Left hindlimb (tissue), 1 donor: ENCODE data around the gene EVA1C.
"Not testable (repeated sequence)": the region's sequence is repeated elsewhere in the genome, so short reads cannot be mapped to it uniquely, and the experiment has no call there.

Source experiments
- DNase-seq: peaks from one replicate; pipeline ENCODE4 v3.0.0-alpha.2; 2018

The EVA1C gene

DNA sequence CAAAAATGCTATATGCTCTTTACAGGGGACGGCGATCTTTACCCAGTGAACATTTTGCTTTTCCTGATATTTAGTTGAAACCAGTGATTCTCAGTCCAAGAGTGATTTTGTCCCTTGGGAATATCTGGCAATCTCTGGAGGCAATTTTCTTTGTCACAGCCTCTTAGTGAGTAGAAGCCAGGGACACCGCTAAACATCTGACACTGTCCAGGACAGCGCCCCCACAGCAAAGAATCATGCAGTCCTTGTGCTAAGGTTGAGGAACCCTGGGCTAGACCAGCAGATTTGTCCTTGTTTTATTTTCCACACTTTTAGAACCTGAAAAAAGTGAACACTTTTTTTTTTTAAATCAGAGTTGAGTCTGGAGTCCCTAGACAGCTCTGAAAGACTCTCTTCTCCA, 13.1 kb downstream of the EVA1C start:
- no peak for DNase-seq

DNA sequence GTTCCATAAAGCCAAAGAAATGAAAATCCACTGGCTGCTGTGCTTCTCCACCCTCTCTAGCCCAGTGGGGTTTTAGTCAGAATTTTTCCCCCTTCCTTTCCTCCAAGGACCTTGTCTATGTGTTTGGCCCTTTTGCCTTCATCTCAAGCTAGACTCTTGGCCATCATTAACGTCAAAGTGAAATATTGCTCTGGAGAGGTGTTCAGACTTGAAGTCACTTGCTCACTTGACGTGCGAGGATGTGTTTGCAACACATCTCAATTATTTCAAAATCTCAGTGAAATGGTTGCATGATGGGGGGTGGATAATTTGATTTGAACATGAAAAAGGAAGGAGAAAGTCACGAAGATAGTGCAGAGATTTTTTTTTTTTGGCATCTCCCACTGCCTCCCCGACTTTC, 13.6 kb downstream of the EVA1C start:
- no peak for DNase-seq

DNA sequence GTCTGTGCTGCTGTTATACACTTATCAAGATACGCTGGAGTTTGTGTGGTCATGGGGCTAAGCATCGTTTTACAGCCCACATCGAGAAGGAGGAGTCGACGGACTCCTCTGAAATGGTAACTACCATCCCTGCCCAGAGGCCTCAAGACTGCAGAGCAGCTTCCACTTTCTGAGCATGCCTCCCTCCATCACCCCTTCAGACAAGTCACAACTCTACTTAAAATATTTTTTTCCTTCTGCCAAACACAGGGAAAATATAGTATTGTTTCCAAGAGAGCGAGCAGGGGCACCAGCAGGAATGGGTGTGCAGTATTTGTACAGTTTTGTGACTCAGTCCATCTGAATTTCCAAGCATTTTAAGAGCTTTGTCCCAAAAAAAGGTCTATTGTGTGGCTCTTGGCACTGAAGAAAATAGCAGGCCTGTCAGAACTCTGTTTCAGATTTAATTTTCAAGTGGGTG, 14.1 kb downstream of the EVA1C start:
- no peak for DNase-seq

DNA sequence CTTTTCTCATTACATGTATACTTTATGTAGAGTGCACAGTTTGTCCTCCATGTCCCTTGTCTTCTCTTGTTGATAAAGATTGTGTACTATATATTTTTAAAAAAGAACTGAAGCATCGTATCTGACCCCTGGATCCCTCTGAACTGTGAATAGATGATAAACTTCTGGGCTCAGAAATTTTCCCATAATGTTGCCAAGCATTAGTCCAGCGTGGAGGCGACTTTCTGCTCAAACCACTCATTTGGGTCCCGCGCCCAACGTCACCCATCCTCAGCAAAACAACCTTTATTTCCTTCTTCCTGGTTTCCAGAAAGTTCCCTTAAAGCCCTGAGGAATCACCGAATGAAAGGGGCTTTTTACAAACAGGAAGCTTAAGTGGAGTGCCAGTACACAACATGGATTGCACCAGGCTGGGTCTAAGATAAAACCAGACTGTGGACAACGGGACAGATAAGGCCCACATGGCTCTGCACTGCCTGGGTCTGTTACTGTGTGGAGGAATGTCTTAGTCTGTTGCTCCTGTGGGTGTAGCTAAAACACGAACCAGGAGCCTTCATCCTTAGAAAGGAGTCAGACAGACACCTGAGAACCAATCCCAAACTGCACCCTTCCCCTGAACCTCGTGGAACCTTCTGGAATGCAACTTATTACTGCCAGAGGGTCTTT, 15.6 kb downstream of the EVA1C start:
- DNase-seq, result no peak

DNA sequence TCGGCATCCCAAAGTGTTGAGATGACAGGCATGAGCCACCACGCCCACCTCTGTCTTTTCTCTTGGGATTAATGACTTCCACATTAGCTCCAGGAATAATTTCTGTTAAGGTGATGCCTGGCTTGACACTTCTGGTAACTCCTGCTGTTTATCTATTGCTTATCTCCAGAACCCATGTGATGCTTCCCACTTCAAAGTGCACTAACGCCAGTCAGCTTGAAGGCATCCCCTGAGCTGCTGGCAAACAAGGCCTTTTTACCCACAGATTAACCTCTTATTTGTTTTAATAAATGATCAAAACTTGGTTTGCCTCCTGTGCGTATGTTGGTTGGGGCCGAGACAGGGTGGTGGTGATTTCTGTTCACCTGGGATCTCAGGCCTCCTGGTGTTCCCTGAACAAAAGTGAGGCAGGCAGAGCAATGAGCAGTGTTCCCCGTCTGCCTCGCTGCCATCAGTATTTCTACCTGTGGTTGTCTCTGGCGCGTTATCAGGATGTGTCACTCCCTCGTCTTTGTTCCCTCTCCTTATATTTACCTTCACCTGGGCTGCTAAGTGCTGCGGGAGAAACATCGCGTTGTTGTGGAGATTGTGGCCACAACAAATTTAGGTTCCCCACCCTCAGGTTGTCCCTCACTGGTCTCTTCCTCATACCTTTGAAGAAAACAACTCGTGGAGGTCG, 20.6 kb downstream of the EVA1C start:
- DNase-seq, result not testable (repeated sequence)

DNA sequence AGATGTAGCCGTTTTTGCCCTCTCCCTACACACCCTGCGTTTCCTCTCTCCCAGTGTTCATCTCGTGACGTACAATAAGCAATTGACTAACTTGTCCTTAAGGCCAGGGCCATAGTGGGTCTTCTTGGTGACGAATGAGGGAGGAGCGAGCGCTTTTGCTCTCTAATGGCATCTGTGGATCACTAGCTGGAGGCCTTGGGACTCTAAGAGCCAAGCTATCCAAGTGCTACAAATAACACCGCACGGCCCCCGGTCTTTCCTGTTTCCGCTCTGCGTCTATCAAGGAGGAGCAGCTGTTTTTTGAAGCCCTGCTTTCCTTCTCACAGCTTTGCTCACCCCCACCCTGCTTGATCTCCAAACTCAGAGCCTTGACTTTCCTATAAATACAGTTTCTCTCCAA, 25.2 kb downstream of the EVA1C start:
- DNase-seq, result no peak

DNA sequence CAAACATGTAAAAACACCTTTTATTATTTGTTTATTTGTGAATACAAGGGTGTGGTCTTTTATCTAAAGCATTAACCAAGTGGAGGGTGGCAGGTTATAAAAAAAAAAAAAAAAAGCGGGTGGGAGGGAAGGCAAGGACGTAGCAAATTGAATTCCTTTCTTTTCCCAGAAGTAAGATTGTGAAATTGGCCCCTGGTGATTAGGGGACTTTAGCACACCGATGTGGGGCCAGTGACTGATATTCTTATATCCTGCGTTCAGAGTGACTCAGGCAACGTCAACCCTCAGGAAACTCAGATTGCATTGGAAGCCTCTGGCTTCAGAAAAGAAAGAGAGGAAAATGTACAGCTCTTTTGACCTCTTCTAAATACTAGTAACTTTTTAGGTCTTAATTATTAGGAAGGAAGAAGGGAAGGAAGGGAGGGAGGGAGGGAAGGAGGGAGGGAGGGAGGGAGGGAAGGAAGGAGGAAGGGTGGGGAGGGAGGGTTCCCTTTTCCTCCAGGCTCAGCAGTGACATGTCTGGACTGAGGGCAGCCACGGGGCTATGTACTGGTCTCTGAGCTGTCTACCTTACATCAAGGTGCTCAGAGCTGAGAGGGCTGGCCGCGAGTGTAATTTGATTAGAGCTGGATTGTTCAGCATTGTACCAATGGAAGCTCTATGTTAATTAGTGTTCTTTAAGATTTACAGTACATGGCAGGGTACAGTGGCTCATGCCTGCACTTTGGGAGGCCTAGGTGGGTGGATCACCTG, 30.2 kb downstream of the EVA1C start:
- DNase-seq, result no peak

DNA sequence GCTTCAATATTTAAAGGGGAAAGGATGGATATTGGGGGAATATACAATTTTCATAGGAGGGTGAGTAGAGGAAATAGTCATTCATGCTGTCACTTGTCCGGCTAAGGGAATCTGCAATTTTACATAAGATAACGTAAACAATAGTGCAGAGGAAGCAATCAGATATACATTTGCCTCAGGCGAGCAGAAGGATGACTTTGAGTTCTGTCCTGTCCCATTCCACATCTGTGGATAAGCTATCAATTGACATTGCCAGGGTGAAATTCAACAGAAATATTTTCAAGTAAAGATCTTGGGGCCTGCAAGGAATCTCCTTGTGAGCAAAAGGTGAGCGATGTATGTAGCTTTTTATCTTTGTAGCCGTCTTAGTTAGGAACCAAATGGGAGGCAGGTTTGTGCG, 32.6 kb downstream of the EVA1C start:
- DNase-seq, result no peak

DNA sequence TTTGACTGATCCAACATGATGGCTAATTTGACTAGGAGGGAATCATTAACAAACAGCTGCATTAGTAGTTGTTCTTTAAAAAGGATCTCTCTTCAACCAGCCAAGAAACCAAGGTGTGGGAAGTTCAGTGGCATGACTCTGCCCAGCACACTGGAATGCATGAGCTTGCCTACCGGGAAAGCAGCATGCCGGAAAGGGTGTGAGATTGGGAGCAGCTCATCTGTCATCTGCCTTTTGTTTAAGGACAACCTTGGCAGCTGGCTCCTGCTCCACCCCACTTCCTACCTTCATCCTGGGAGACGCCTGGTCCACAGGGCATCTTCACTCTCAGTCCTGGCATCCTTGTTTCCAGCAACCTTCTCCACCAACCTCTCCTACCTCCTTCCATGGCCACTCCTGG, 33.9 kb downstream of the EVA1C start:
- not testable (repeated sequence) for DNase-seq

DNA sequence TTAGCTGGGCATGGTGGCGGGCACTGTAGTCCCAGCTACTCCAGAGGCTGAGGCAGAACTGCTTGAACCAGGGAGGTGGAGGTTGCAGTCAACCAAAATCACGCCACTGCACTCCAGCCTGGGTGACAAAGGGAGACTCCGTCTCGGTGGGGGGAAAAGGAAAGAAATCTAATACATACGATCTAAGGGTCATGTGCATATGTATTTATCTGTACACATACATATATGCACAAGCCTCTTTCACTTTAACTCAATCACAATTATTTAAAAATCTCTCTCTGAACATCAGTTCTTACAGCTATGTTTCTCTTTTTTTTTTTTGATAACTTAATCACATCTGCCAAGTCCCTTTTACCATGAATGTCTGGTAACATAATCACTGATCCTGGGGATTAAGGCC, 34.7 kb downstream of the EVA1C start:
- no peak for DNase-seq

DNA sequence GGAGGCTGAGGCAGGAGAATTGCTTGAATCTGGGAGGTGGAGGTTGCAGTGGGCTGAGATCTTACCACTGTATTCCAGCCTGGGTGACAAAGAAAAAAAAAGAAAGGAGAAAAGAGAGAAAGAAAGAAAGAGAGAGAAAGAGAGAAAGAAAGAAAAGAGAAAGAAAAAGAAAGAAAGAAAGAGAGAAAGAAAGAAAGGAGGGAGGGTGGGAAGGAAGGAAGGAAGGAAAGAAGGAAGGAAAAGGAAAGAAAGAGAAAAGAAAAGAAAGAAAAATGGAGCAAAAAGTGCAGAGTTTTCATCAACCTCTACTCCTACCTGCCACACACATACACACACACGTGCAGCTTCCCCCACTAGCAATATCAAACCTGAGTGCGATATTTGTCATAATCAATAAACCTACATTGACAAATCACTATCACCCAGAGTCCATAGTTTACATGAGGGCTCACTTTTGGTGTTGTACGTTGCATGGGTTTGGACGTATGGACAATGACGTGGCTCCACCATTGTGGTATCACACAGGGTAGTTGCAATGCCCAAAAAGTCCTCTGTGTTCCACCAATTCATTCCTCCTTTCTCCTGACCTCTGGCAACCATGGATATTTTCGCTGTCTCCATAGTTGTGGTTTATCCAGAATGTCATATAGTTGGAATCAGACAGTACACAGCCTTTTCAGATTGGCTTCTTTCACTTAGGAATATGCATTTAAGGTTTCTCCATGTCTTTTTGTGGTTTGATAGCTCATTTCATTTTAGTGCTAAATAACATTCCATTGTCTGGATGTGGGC, 36.5 kb downstream of the EVA1C start:
- no peak for DNase-seq

DNA sequence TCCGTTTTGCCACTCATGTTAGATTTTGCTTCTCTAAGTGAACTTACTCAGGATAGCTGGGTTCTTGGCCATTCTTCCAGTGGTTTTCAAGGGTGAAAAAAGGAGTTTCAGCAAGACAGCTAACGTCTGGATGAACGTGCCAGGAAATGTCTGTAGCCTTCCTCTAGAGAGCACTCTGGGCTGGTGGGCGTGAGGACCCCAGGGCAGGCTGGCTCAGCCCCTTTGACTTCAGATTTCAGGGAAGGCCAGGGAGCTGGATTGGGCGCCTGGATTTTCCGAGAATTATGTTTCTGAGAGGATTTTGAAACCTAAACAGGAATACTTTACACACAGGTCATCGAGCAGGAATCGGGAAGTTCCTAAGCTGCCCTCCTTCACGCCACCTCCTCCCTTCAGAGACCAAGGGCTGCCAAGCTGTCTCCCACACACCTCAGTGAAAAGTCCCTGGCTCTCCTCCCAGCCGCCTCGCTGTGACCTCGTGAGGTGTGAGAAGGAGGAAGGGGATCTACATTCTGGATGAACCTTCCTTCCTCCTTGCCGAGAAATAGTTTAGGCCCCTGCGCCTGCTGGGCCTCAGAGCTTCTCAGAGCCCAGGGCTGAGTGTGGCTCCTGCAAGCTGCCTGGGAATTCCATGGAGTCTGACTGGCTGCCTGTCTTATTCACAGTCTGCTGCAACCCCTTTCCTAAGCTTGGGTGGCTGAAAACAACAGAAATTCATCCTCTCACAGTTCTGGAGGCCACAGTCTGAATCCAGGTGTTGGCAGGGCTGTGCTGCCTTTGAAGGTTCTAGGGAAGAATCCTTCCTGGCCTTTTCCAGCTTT, 38.6 kb downstream of the EVA1C start:
- peak; percentile 65 for DNase-seq

DNA sequence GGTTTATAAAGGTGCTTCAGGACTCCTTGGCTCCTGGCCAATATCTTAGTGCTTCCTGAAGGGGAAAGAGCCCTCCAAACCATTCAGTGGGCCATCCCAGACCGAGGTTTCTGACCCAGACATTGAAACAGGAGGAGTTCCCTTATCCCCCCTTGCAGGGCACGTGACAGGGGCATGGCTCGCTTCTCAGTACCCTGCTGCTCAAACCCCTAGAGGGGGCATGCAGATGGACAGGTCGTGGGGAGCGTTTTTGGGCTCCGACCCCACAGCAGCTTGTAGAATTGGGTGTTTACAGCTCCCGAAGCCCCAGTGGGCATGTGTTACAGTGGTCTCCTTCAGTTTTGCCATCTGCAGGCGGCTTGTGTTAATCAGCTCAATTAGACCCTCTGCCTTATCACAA, 39.7 kb downstream of the EVA1C start:
- not testable (repeated sequence) for DNase-seq

DNA sequence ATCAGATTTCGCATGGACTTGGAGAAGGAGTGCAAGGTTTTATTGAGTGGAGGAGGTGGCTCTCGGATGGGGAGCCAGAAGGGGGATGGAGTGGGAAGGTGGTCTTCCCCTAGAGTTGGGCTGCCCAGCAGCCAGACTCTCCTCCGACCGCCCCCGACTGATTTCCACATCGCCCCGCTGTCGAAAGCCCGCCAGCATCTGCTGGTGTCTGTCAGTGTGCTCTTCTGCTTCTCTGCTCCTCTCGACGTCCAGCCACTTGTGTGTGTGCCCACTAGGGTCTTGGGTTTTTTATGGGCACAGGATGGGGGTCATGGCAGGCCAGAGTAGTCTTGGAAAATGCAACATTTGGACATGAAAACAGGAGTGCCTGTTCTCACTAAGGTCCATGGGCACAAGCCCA, 40.1 kb downstream of the EVA1C start:
- no peak for DNase-seq

DNA sequence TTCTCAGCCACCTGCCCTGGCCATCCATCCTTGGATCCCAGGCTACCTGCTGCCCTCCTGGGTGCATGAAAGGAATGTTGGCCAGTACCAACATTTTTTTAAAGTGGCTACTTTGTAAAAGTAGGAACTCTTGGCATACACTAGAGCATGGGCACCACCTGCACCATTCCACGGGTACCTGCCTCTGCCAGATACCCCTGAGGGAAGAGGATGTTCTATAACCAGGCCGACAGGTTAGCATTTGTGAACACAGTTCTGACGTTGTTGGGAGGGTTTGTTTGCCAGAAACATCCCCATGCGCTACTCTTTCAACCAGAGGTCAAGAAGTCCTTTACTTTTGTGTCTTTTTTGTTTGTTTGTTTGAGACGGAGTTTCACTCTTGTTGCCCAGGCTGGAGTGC, 43.0 kb downstream of the EVA1C start:
- DNase-seq, result no peak

DNA sequence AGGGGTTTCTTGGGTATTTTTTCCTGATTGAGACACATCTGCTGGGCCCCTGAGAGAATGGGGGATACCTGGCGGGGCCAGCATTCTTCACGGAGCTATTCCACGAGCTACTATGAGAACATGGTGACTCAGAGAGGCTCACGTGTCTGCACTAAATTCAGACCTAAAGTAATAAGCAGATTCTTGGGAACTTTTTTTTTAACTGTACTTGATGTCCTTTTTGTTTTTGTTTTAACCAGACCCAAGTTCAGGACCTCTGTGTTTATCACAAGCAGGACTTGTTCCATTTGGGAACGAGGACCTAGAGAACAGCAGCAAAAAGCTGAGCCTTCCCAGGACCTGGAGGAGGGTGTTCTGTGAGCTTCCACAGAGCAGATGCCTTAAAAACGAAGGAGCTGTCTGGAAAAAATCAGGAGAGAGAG, 44.0 kb downstream of the EVA1C start:
- no peak for DNase-seq

DNA sequence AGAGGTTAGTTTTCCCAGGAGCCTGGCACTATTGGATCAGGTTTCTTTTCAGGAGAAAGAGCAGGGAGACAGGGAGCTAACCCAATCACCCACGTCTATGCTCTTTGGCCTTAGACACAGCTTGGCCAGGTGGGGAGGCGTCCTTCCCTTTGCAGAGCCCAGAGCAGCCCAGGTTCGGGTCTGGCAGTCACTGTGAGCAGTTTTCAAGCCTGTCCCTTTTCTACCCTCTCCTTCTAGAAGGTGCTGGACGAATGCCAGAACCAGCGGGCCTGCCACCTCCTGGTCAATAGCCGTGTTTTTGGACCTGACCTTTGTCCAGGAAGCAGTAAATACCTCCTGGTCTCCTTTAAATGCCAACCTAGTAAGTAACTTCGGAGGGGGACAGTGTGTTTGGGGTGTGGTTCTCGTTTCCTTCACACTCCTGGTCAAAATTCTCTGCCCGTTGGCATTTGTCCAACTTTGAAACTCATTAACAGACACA, 44.9 kb downstream of the EVA1C start:
- DNase-seq, result no peak

DNA sequence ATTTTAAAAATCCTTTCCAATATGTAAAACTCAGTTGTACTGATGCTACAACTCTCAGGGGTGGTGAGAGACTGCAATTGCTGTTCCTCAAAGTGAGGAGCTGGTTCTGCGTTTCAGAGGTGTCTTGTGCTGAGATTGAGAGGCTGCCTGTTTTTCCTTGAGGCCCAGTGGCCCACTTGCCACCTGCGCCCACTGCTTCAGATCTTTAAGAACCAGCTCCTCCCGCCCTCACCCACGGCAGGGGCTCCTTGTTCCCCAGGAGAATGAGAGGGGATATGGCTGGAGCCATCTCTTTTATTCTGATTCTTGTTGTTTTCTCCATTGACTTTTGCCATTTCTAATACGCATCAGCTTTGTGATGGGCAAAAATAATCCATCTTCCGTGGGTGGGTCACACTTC, 45.5 kb downstream of the EVA1C start:
- DNase-seq, result no peak

DNA sequence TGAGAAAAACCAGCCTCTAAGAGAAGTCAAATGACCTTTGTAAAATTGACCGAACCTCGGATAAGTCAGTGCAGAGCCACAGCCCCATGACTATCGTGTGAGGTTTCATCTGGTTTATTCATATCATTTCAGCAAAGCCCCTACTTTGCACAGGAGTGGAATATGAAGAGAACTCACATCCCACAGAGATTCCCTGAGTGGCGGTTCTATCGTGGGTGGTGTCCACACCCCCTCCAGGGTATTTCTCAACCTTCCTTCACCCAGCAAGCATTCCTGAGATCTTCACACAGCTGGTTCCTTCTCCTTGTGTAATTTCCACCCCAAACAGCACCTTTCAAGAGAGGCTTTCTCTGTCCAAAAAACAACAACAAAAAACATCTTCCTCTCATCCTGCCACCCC, 47.5 kb downstream of the EVA1C start:
- DNase-seq, result no peak

DNA sequence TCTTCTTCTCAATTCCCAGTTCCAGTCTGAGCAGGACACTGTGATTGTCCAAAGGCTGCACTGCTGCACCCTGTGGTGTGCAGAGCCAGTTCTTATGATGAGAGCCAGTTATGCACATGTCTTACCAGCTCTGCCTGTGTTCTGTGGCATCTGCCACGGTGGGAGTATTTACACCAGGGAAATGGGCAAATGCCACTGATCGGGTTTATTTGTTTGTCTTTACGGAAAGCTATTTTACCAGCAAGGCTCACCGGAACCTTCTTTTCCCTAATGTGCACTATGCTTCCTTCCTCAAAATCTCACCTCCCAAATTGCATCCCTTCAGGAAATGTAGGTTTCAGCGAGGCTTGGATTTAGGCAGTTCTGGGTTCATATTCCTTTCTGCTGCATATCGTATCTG, 49.0 kb downstream of the EVA1C start:
- DNase-seq, result no peak

DNA sequence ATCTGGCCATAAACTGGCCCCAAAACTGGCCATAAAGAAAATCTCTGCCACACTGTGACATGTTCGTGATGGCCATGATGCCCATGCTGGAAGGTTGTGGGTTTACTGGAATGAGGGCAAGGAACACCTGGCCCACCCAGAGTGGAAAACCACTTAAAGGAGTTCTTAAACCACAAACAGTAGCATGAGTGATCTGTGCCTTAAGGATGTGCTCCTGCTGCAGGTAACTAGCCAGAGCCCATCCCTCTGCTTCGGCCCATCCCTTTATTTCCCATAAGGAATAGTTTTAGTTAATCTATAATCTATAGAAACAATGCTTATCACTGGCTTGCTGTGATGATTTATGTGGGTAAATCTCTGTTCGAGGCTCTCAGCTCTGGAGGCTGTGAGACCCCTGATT, 50.1 kb downstream of the EVA1C start:
- DNase-seq, result not testable (repeated sequence)

DNA sequence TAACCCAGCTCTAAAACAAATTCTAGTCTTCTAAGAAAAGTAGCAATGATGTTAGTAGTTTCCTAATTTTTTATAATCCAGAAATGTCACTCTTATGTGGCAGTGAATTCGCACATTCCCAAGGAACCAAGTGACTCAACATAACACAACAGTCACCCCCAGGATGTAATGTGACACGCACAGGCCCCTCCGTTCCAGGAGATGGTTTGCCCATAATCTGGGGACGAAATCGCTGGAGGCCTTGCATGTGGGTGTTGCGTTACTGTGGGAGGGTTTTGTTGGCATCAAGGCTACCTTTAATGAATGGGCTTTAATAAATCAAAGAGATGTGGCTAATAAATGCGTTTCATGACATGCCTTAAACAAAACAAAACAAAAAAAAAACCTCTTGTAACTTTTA, 50.9 kb downstream of the EVA1C start:
- DNase-seq, result no peak
